ENCODE measurements around the gene MED12L.

DNA sequence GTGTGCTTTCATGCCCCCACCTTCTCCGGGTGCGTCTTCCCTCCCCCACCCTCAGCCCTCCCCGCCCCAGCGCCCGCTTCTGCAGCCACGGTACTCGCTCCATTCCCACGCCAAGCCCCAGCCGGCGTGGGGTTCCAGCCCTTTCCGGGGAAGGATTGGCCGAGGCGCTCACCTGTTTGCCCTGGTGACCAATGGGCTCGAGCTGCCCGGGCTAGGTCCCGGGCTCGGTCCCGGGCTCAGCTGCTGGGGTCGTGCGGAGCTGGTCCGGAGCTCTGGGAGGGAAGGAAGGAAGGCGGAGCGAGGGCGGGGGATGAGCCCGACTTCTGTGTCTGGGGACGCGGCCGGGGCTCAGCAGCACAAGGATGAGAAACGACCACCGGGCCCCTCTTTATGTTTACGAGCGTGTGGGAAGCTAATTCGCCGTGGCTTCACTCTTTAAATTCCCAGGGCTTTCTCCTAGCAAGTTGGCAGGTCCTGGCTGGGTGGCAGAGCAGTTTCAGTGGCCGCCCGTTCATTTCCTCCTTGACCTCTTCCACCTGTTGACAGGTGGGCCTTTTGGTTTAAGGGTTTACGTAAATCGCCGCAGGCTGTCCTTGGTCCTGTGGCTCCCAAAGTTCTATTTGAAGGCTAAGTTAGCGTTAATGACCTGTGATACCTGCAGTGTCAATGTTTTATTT, 375.4 kb downstream of the MED12L start, which contains the start of gene IGSF10:
- TF ChIP-seq, protein P1, sequence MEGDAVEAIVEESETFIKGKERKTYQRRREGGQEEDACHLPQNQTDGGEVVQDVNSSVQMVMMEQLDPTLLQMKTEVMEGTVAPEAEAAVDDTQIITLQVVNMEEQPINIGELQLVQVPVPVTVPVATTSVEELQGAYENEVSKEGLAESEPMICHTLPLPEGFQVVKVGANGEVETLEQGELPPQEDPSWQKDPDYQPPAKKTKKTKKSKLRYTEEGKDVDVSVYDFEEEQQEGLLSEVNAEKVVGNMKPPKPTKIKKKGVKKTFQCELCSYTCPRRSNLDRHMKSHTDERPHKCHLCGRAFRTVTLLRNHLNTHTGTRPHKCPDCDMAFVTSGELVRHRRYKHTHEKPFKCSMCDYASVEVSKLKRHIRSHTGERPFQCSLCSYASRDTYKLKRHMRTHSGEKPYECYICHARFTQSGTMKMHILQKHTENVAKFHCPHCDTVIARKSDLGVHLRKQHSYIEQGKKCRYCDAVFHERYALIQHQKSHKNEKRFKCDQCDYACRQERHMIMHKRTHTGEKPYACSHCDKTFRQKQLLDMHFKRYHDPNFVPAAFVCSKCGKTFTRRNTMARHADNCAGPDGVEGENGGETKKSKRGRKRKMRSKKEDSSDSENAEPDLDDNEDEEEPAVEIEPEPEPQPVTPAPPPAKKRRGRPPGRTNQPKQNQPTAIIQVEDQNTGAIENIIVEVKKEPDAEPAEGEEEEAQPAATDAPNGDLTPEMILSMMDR (IDR thresholded peaks at IDR 0.05): no peak
- no peak for TF ChIP-seq POLR2A (IDR thresholded peaks at IDR 0.05)

Data from ovary (tissue), 3 donors.